Measurements from ENCODE around the gene FUT2.
A peak's percentile ranks its signal among the peaks of the same experiment; 100 is the strongest.

Gene FUT2

GRCh38 chr19:48724796-48725753 is 29.3 kb downstream of the FUT2 start:
- Mint-ChIP-seq H3K9me3 (no peaks in the 10 kb centered on the region), H3K36me3 (ENCODE audit: low read depth) (peaks cover 22% of the 10 kb centered on the region), H3K4me3 (peak overlapping the region; percentile 12), H3K27ac (peak overlapping the region; percentile 60), H3K4me1 (peaks cover 23% of the 10 kb centered on the region), H3K27me3 (ENCODE audit: low read depth, poor library complexity) (peaks cover under 1% of the 10 kb centered on the region)
- TF ChIP-seq CTCF (IDR thresholded peaks at IDR 0.05): no peak
- no peak for DNase-seq

GRCh38 chr19:48726556-48726955 is 30.8 kb downstream of the FUT2 start:
- H3K27ac Mint-ChIP-seq: no peak overlapping the region
- TF ChIP-seq CTCF (IDR thresholded peaks at IDR 0.05): no peak
- peaks cover 4% of the 10 kb centered on the region for H3K27me3 Mint-ChIP-seq (ENCODE audit: low read depth, poor library complexity)
- peaks cover 26% of the 10 kb centered on the region for H3K36me3 Mint-ChIP-seq (ENCODE audit: low read depth)
- peaks cover 11% of the 10 kb centered on the region for H3K4me1 Mint-ChIP-seq
- no peak overlapping the region for H3K4me3 Mint-ChIP-seq
- no peaks in the 10 kb centered on the region for H3K9me3 Mint-ChIP-seq
- no peak for DNase-seq

- Mint-ChIP-seq H3K27ac (no peak overlapping the region), H3K4me1 (peaks cover 11% of the 10 kb centered on the region), H3K36me3 (ENCODE audit: low read depth) (peaks cover 26% of the 10 kb centered on the region), H3K9me3 (no peaks in the 10 kb centered on the region), H3K27me3 (ENCODE audit: low read depth, poor library complexity) (peaks cover 8% of the 10 kb centered on the region), H3K4me3 (no peak overlapping the region)
- no peak for TF ChIP-seq CTCF (IDR thresholded peaks at IDR 0.05)
- DNase-seq: no peak
Measured at GRCh38 chr19:48728911-48729664, 33.3 kb downstream of the FUT2 start.

GRCh38 chr19:48731452-48731851 is 35.7 kb downstream of the FUT2 start:
- Mint-ChIP-seq H3K27ac (no peak overlapping the region), H3K4me3 (no peak overlapping the region)
- TF ChIP-seq CTCF (IDR thresholded peaks at IDR 0.05): no peak

GRCh38 chr19:48734625-48735024 is 38.9 kb downstream of the FUT2 start:
- Mint-ChIP-seq H3K27me3 (ENCODE audit: low read depth, poor library complexity) (peaks cover 28% of the 10 kb centered on the region), H3K4me1 (peaks cover 26% of the 10 kb centered on the region), H3K9me3 (no peaks in the 10 kb centered on the region), H3K4me3 (peak overlapping the region; percentile 79), H3K27ac (no peak overlapping the region), H3K36me3 (ENCODE audit: low read depth) (peaks cover 4% of the 10 kb centered on the region)
- DNase-seq: no peak
- no peak for TF ChIP-seq CTCF (IDR thresholded peaks at IDR 0.05)

More at GRCh38 chr19:48731452-48731851, 35.7 kb downstream of the FUT2 start:
- DNase-seq: no peak
- Mint-ChIP-seq H3K36me3 (ENCODE audit: low read depth) (peaks cover 13% of the 10 kb centered on the region), H3K27me3 (ENCODE audit: low read depth, poor library complexity) (peaks cover 15% of the 10 kb centered on the region), H3K4me1 (peaks cover 8% of the 10 kb centered on the region), H3K9me3 (no peaks in the 10 kb centered on the region)
